ENCODE data around the gene SNTG2.
"Not testable (repeated sequence)": the region's sequence is repeated elsewhere in the genome, so short reads cannot be mapped to it uniquely, and the experiment has no call there.

SNTG2 gene

DNA sequence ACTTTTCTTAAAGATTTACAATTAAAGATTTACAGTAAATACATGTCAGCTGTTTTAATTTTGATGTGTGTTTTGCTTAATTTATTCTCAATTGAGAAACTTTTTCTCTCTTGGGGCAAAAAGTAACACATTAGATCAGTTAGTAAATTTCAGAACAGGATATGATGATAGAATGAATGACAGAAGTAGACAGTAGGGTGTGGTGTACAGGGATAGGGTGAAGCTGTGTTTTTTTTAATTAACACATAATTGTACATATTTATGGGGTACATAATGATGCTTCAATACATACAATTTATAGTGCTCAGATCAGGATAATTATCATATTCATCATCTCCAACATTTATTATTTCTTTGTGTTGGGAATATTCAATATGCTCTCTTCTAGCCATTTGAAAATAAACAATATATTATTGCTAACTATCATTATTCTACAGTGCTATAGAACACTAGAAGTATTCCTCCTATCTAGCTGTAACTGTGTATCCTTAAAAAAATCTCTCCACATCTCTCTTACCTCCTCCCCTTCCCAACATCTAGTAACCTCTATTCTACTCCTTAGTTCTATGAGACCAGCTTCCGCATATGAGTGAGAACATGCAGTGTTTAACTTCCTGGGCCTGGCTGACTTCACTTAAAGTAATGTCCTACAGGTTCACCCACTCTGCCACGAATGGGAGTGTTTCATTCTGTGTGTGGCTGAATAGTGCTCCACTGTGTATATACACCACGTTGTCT lies 175.2 kb downstream of the SNTG2 start:
- Mint-ChIP-seq H3K9me3 (no peaks in the 10 kb centered on the region), H3K4me1 (no peaks in the 10 kb centered on the region), H3K27ac (no peak overlapping the region), H3K27me3 (ENCODE audit: low read depth) (no peaks in the 10 kb centered on the region), H3K4me3 (no peak overlapping the region), H3K36me3 (ENCODE audit: low read depth) (no peaks in the 10 kb centered on the region)
- TF ChIP-seq, protein P1, sequence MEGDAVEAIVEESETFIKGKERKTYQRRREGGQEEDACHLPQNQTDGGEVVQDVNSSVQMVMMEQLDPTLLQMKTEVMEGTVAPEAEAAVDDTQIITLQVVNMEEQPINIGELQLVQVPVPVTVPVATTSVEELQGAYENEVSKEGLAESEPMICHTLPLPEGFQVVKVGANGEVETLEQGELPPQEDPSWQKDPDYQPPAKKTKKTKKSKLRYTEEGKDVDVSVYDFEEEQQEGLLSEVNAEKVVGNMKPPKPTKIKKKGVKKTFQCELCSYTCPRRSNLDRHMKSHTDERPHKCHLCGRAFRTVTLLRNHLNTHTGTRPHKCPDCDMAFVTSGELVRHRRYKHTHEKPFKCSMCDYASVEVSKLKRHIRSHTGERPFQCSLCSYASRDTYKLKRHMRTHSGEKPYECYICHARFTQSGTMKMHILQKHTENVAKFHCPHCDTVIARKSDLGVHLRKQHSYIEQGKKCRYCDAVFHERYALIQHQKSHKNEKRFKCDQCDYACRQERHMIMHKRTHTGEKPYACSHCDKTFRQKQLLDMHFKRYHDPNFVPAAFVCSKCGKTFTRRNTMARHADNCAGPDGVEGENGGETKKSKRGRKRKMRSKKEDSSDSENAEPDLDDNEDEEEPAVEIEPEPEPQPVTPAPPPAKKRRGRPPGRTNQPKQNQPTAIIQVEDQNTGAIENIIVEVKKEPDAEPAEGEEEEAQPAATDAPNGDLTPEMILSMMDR (IDR thresholded peaks at IDR 0.05; ENCODE audit: unreplicated experiment in 3 of 3) = no peak

DNA sequence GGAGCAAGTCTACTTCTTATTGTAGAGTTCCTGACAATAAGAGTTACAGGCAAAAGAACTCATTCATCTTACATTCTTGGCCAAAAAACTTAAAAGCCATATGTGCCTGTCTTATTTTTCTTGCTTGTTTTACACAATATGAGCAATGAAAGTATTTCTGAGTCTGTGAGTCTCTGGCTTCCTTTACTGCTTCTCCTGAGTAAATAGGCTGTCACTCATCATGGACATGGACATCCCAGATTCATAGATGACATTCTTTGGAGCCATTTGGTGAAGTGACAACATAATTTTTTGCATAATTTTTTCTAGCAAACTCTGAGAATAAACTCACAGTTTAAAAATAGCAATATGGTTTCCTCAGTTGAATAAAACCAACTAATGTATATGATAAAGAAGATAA lies 179.3 kb downstream of the SNTG2 start:
- TF ChIP-seq, protein P1 (IDR thresholded peaks at IDR 0.05; ENCODE audit: unreplicated experiment in 3 of 3) = no peak
- Mint-ChIP-seq H3K4me3 (no peak overlapping the region), H3K36me3 (ENCODE audit: low read depth) (no peaks in the 10 kb centered on the region), H3K27ac (no peak overlapping the region), H3K9me3 (no peaks in the 10 kb centered on the region), H3K4me1 (peaks cover 10% of the 10 kb centered on the region), H3K27me3 (ENCODE audit: low read depth) (no peaks in the 10 kb centered on the region)

DNA sequence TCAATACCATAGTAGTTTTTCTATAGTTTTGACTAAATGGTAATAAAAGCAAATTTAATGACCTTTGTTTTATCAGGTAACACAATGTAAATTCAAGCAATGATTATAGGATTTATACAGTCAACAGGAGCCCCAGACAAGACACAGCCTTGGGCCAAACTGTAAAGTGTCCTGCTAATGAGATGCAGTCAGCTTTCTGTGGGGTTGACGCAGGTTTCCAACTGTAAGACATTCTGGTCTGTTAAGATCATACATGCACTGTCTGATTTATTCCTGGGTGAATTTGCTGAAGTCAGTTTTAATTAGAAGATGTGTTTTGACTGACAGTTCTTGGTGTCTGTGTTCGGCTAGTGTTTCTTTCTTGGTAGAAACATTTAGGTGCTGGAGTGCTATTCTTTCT lies 180.3 kb downstream of the SNTG2 start:
- no peaks in the 10 kb centered on the region for H3K9me3 Mint-ChIP-seq
- no peaks in the 10 kb centered on the region for H3K36me3 Mint-ChIP-seq (ENCODE audit: low read depth)
- peaks cover 10% of the 10 kb centered on the region for H3K4me1 Mint-ChIP-seq
- no peaks in the 10 kb centered on the region for H3K27me3 Mint-ChIP-seq (ENCODE audit: low read depth)
- TF ChIP-seq, protein P1 (IDR thresholded peaks at IDR 0.05; ENCODE audit: unreplicated experiment in 3 of 3) = no peak
- H3K4me3 Mint-ChIP-seq = no peak overlapping the region
- H3K27ac Mint-ChIP-seq = no peak overlapping the region

DNA sequence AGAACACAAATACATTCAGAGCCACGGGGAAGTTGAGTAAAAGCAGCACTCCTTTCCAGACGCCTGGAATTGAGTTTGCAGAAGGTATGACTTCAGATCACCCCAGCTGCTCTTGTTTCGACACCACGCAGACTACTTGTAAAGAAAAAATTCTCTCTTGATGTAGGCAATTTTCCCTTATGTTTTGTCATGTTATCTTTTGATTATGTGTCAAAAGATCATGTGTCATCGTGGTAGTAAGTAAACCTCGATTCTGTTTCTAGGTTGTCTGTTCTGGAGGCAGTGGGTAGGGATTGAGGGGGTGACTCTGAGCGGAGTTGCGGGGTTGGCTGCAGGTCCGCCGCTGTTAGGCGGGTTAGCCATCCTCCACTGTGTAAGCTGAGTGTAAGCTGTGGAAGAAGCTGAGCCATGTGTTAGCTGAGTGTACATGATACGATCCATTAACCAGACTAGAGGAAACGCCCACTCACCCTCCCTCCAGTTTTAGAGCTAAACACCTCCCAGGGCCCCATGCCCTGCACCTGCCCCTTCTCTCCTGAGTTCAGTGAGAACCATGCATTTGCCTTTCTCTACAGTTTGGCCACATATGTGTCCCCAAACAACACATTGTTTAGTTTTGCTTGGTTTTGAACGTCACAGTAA lies 181.8 kb downstream of the SNTG2 start:
- peaks cover 10% of the 10 kb centered on the region for H3K4me1 Mint-ChIP-seq
- TF ChIP-seq, protein P1 (IDR thresholded peaks at IDR 0.05; ENCODE audit: unreplicated experiment in 3 of 3) = no peak

DNA sequence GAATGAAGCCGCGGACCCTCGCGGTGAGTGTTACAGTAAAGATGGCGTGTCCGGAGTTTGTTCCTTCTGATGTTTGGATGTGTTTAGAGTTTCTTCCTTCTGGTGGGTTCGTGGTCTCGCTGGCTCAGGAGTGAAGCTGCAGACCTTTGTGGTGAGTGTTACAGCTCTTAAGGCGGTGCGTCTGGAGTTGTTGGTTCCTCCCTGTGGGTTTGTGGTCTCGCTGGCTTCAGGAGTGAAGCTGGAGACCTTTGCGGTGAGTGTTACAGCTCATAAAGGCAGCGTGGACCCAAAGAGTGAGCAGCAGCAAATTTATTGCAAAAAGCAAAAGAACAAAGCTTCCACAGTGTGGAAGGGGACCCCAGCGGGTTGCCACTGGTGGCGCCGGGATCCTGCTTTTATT lies 183.2 kb downstream of the SNTG2 start:
- H3K36me3 Mint-ChIP-seq (ENCODE audit: low read depth); H3K27me3 Mint-ChIP-seq (ENCODE audit: low read depth); H3K27ac Mint-ChIP-seq; H3K4me3 Mint-ChIP-seq; H3K9me3 Mint-ChIP-seq: not testable (repeated sequence)
- H3K4me1 Mint-ChIP-seq = peaks cover 10% of the 10 kb centered on the region

More for the DNA sequence above, 181.8 kb downstream of the SNTG2 start:
- no peak overlapping the region for H3K27ac Mint-ChIP-seq
- peaks cover 4% of the 10 kb centered on the region for H3K27me3 Mint-ChIP-seq (ENCODE audit: low read depth)
- H3K4me3 Mint-ChIP-seq = no peak overlapping the region
- H3K9me3 Mint-ChIP-seq = no peaks in the 10 kb centered on the region
- H3K36me3 Mint-ChIP-seq (ENCODE audit: low read depth) = no peaks in the 10 kb centered on the region

DNA sequence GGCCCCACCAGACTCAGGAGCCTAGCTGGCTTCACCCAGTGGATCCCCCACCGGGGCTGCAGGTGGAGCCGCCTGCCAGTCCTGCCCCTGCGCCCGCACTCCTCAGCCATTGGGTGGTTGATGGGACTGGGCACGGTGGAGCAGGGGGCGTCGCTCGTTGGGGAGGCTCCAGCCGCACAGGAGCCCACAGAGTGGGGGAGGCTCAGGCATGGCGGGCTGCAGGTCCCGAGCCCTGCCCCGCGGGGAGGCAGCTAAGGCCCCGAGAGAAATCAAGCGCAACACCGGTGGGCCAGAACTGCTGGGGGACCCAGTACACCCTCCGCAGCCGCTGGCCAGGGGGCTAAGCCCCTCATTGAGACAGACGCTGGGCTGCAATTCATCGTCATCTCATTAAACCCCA lies 184.0 kb downstream of the SNTG2 start:
- Mint-ChIP-seq H3K27me3 (ENCODE audit: low read depth) (peaks cover 8% of the 10 kb centered on the region), H3K4me3 (no peak overlapping the region), H3K4me1 (peaks cover 10% of the 10 kb centered on the region), H3K36me3 (ENCODE audit: low read depth) (no peaks in the 10 kb centered on the region), H3K27ac (no peak overlapping the region), H3K9me3 (no peaks in the 10 kb centered on the region)
- TF ChIP-seq, protein P1 (IDR thresholded peaks at IDR 0.05; ENCODE audit: unreplicated experiment in 3 of 3) = no peak

Data from nephron (organoid).